Activated gamma-delta T cell (primary cell): Measurements from ENCODE around the gene FAM107B.
"Not testable (repeated sequence)": the region's sequence is repeated elsewhere in the genome, so short reads cannot be mapped to it uniquely, and the experiment has no call there.

Experiments used
- DNase-seq: peaks from one replicate; lab custom pipeline; 2025; lab: John Stamatoyannopoulos, UW
- total RNA-seq, 2 donors: gene quantifications; one replicate each; lab custom pipeline; 2026; lab: John Stamatoyannopoulos, UW

Gene FAM107B
- 356 to 361 reads per million in 2 donors for total RNA-seq

- no peak for DNase-seq
Observed at GRCh38 chr10:14774797-14775196, at the start of gene FAM107B. Gene FAM107B, minus strand, starts transcription at chr10:14774897. Its CDS starts 234 bp downstream, at chr10:14774663.

GRCh38 chr10:14823966-14824365, 49.3 kb upstream of the FAM107B start:
- no peak for DNase-seq

GRCh38 chr10:14822879-14823755, 48.4 kb upstream of the FAM107B start:
- DNase-seq = no peak

GRCh38 chr10:14821635-14822375, 47.1 kb upstream of the FAM107B start:
- no peak for DNase-seq

GRCh38 chr10:14820775-14821154, 46.1 kb upstream of the FAM107B start:
- no peak for DNase-seq

GRCh38 chr10:14820010-14820774, 45.5 kb upstream of the FAM107B start:
- DNase-seq = no peak

- not testable (repeated sequence) for DNase-seq
Observed at GRCh38 chr10:14816717-14817116, 42.0 kb upstream of the FAM107B start.

- no peak for DNase-seq
Observed at GRCh38 chr10:14815681-14816080, 41.0 kb upstream of the FAM107B start.

- DNase-seq = no peak
Observed at GRCh38 chr10:14812271-14812670, 37.6 kb upstream of the FAM107B start.

GRCh38 chr10:14810969-14811953, 36.6 kb upstream of the FAM107B start:
- DNase-seq = no peak

GRCh38 chr10:14806318-14806717, 31.6 kb upstream of the FAM107B start:
- no peak for DNase-seq

GRCh38 chr10:14803827-14804226, 29.1 kb upstream of the FAM107B start:
- DNase-seq = no peak

- DNase-seq = no peak
Observed at GRCh38 chr10:14801723-14802122, 27.0 kb upstream of the FAM107B start.

- DNase-seq = no peak
Observed at GRCh38 chr10:14800397-14800796, 25.7 kb upstream of the FAM107B start.

GRCh38 chr10:14798636-14799035, 23.9 kb upstream of the FAM107B start:
- DNase-seq = no peak

GRCh38 chr10:14787938-14788337, 13.2 kb upstream of the FAM107B start:
- DNase-seq = no peak

- no peak for DNase-seq
Observed at GRCh38 chr10:14784459-14785055, 9.9 kb upstream of the FAM107B start.

- no peak for DNase-seq
Observed at GRCh38 chr10:14782691-14783363, 8.1 kb upstream of the FAM107B start.

GRCh38 chr10:14781763-14782162, 7.1 kb upstream of the FAM107B start:
- no peak for DNase-seq
